Fibroblast of the aortic adventitia (primary cell): ENCODE measurements around the gene TRAF1. TPM values are rescaled to one million over a fixed set of nuclear protein-coding genes. Genes with fewer than 3 reads are reported as not detected.

Experiments
- DNase-seq: peaks from one replicate; pipeline ENCODE4 v3.0.0-alpha.2; 2010; ENCODE audit warnings: low read depth
- H3K4me3 ChIP-seq: 2 replicates; pipeline ENCODE4 v1.5.1; 2011; ENCODE audit warnings: low read depth, mild to moderate bottlenecking, control low read depth, low read length, moderate library complexity
- CTCF ChIP-seq: IDR thresholded peaks from 2 replicates; pipeline ENCODE4 v1.5.1; 2011; ENCODE audit warnings: mild to moderate bottlenecking, low read length, control low read depth, inconsistent platforms; ENCODE audit not compliant: insufficient read depth
- total RNA-seq: library from RNA; depleted of rRNA; stranded (reverse); fragments of >200 nt; gene quantifications from 2 replicates; pipeline ENCODE4 v1.2.3, GENCODE V29; 2012; ENCODE audit warnings: low replicate concordance

Gene TRAF1
- total RNA-seq, 1 donor = 8.5 TPM

- no peak for DNase-seq
- no peak for TF ChIP-seq CTCF
- H3K4me3 ChIP-seq = no peak overlapping the region
Observed at GRCh38 chr9:120965344-120966012, 38.9 kb upstream of the TRAF1 start.

- H3K4me3 ChIP-seq = no peak overlapping the region
- no peak for DNase-seq
- TF ChIP-seq CTCF = no peak
Observed at GRCh38 chr9:120961936-120962335, 35.3 kb upstream of the TRAF1 start.

DNA sequence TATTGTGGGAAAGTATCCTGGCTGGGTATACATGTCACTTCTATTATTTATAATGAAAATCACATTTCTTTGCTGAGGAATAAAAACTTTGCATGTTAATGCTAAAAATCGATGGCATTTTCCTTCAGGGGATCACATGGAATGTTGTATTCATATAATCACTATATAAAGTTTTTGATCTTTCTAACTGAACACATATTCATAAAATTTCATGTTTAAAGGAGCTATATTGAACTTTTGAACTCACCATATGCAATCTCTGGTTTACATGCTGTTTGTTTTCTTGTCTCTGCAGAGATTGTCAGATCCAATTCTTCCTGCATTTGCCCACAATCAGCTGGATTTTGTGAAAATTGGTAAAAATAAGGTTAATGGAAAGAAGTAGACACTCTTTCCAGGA is 33.4 kb upstream of the TRAF1 start:
- no peak for TF ChIP-seq CTCF
- no peak overlapping the region for H3K4me3 ChIP-seq
- DNase-seq = no peak

- no peak overlapping the region for H3K4me3 ChIP-seq
- no peak for TF ChIP-seq CTCF
- no peak for DNase-seq
Observed at GRCh38 chr9:120956862-120957261, 30.3 kb upstream of the TRAF1 start.

- no peak for TF ChIP-seq CTCF
- no peak for DNase-seq
- no peak overlapping the region for H3K4me3 ChIP-seq
Observed at GRCh38 chr9:120951960-120952618, 25.5 kb upstream of the TRAF1 start.

GRCh38 chr9:120950421-120951388 is 24.1 kb upstream of the TRAF1 start:
- TF ChIP-seq CTCF = no peak
- no peak for DNase-seq
- H3K4me3 ChIP-seq = no peak overlapping the region
